Pancreas (tissue), 10 donors: ENCODE data around the gene ATG2A. TPM values are rescaled to one million over a fixed set of nuclear protein-coding genes. Genes with fewer than 3 reads are reported as not detected.

ENCODE experiments used
- ATAC-seq, 4 donors: fragments of 200-7000 bp; cut with Tn5 transposase; one replicate each; pipeline versions ENCODE4 v1.8.0 to v1.9.1; 2020; ENCODE audit warnings: mild to moderate bottlenecking in 4 of 4, moderate library complexity in 4 of 4
- DNase-seq, 6 donors: peaks; one replicate each; pipeline ENCODE4 v3.0.0-alpha.2; 2020
- FAIRE-seq: peaks from 2 replicates; lab custom pipeline; 2012; peaks lifted over from hg19 to GRCh38; lab: Jason Lieb, UNC
- H3K27ac ChIP-seq, 4 donors: fragments of 200-600 bp; sonication (generic); 1 replicate in 3 of 4; 2 replicates in 1 of 4; pipeline versions ENCODE4 v1.5.0 to v1.8.0; 2020
- H3K27me3 ChIP-seq, 4 donors: fragments of 200-600 bp; one replicate each; pipeline ENCODE4 v1.8.0; 2021
- H3K36me3 ChIP-seq, 3 donors: fragments of 200-600 bp; sonication (generic) in 1 of 3; one replicate each; pipeline versions ENCODE4 v1.5.0 to v1.8.0; 2020 to 2021
- H3K4me1 ChIP-seq, 3 donors: fragments of 200-600 bp; one replicate each; pipeline ENCODE4 v1.8.0; 2021
- H3K4me3 ChIP-seq, 4 donors: fragments of 200-600 bp; sonication (generic) in 2 of 4; one replicate each; pipeline versions ENCODE4 v1.5.0 to v1.8.0; 2020 to 2021
- H3K9me3 ChIP-seq, 4 donors: fragments of 200-600 bp; one replicate each; pipeline ENCODE4 v1.8.0; 2021
- CTCF ChIP-seq, 4 donors: fragments of 200-600 bp; sonication (generic) in 3 of 4; IDR thresholded peaks; one replicate each; pipeline versions ENCODE4 v1.5.0 to v1.8.0; 2021; ENCODE audit warnings: antibody characterized with exemption in 4 of 4
- WGBS, 2 donors: extraction: QIAGEN DNeasy Blood & Tissue Kit; methylation state at CpG; one replicate each; pipeline ENCODE4 v1.1.7; 2013; 5-methylcytosine and 5-hydroxymethylcytosine counted together
- intact Hi-C, 3 donors: fragments of 100-400 bp; cut with DNase I; formaldehyde crosslinking; loops; one replicate each; pipeline versions ENCODE4 v1.11.1 to v1.14.2; 2022
- polyA plus RNA-seq, 2 donors: library from polyadenylated mRNA; stranded (reverse); fragments of 200-250 nt; gene quantifications; one replicate each; pipeline ENCODE4 v1.2.3, GENCODE V29; 2013
- total RNA-seq, 6 donors: library from RNA; stranded (reverse); fragmentation: NEBNext Ultra II Directional in 4 of 6; extraction: Animal tissue kit (Norgen Biotek cat#: 25700) in 4 of 6; gene quantifications; one replicate each; pipeline versions ENCODE4 v1.2.1 to v1.2.4, GENCODE V29; 2021 to 2023
- donor health status: healthy with polysubstance abuse.
- donor health status: DM: no; HTN: no; CAD: no; lungs with moderate emphysema.
- donor health status: DM: no; HTN: no; CAD: no.
- donor health status: control.
- donor health status: control.
- donor health status: Bipolar disorder and iron deficiency.
- donor health status: DM: yes; HTN: yes; CAD: no.
- donor health status: DM: no; HTN: no; CAD: no.
- donor health status: DM: no; HTN: no; CAD: no.
- donor health status: DM: yes; HTN: yes; CAD: no.

ATG2A gene
- total and polyA plus RNA-seq, 8 donors, result 13.3 to 34.1 (median 17.1) TPM

GRCh38 chr11:64885367-64886286, 31.4 kb downstream of the ATG2A start:
- no peak overlapping the region for H3K4me3 ChIP-seq
- H3K36me3 ChIP-seq, result no peaks in the 10 kb centered on the region
- no peak for TF ChIP-seq CTCF (IDR thresholded peaks at IDR 0.05)
- ATAC-seq (peak in 1 of 4 donors; percentile 33), FAIRE-seq (no peak), DNase-seq (no peak)
- 76 to 87% methylated on average over 15 of the region's 15 CpGs for WGBS, 2 donors
- no peak overlapping the region for H3K27ac ChIP-seq
- no peaks in the 10 kb centered on the region for H3K9me3 ChIP-seq
- intact Hi-C loops, result no loop called here
- no peaks in the 10 kb centered on the region for H3K27me3 ChIP-seq
- peaks cover 0 to 12% (median 10%) of the 10 kb centered on the region in 3 donors for H3K4me1 ChIP-seq

DNA sequence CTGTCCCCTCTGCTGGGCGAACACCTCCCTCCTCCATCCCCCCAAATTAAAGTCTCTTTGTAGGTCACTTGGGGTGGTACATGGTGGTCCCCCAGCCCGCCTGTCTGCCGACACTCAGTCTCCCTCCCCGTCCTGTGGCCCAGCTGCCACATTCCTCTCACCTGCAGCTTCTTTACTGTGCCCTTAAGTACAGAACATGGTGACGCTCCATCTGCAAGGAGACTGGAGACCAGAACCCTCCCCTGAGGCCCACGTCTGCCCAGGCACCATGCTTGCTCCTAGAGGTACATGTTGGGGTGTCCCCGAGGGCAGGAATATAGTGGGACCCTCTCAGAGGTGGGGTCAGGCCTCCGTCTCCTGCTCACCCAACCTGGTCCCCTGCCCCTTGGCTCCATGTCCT, 33.0 kb downstream of the ATG2A start:
- no peaks in the 10 kb centered on the region for H3K27me3 ChIP-seq
- H3K4me3 ChIP-seq, result no peak overlapping the region
- intact Hi-C loops, result no loop called here
- FAIRE-seq (no peak), DNase-seq (no peak), ATAC-seq (no peak)
- no peaks in the 10 kb centered on the region for H3K36me3 ChIP-seq
- H3K9me3 ChIP-seq, result no peaks in the 10 kb centered on the region
- H3K27ac ChIP-seq, result no peak overlapping the region
- peaks cover 6 to 7% (median 7%) of the 10 kb centered on the region in 3 donors for H3K4me1 ChIP-seq
- 88 to 89% methylated on average over 8 of the region's 8 CpGs for WGBS, 2 donors
- no peak for TF ChIP-seq CTCF (IDR thresholded peaks at IDR 0.05)

- TF ChIP-seq CTCF (IDR thresholded peaks at IDR 0.05), result no peak
- no peak for ATAC-seq
- no peak overlapping the region for H3K27ac ChIP-seq
- 81 to 88% methylated on average over 5 of the region's 5 CpGs for WGBS, 2 donors
- DNase-seq, result no peak
- FAIRE-seq, result no peak
- H3K27me3 ChIP-seq, result no peaks in the 10 kb centered on the region
- H3K4me1 ChIP-seq, result peaks cover 3 to 7% (median 6%) of the 10 kb centered on the region in 3 donors
- H3K9me3 ChIP-seq, result no peaks in the 10 kb centered on the region
- H3K36me3 ChIP-seq, result no peaks in the 10 kb centered on the region
- intact Hi-C loops, result no loop called here
- no peak overlapping the region for H3K4me3 ChIP-seq
Measured at GRCh38 chr11:64883575-64883974, 33.4 kb downstream of the ATG2A start.

DNA sequence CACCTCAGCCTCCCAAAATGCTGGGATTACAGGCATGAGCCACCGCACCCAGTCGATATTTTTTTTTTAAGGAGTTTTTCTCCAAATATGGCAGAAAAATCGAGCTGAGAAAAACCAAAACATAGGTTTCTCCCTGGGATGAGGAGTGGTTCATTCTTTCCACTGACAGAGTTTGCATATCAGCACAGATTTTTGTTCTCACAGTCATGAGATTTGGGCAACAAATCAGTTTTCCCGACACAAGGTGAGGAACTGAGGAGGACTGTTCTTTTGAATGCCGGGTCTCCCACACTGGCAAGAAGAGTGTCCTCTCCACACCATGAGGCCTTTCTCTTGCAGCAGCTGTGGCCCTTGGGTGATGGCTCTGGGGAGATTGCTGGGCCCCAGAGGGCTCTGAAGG, 34.8 kb downstream of the ATG2A start:
- Histone ChIP-seq H3K4me3 (no peak overlapping the region), H3K27ac (no peak overlapping the region), H3K4me1 (peaks cover 0 to 7% (median 6%) of the 10 kb centered on the region in 3 donors), H3K27me3 (no peaks in the 10 kb centered on the region), H3K9me3 (no peaks in the 10 kb centered on the region), H3K36me3 (no peaks in the 10 kb centered on the region)
- no peak for DNase-seq
- ATAC-seq, result no peak
- TF ChIP-seq CTCF (IDR thresholded peaks at IDR 0.05), result no peak
- WGBS, 2 donors, result 58 to 67% methylated on average over 5 of the region's 5 CpGs
- FAIRE-seq, result no peak
- intact Hi-C loops, result no loop called here

- WGBS, 2 donors, result 53 to 58% methylated on average over 8 of the region's 8 CpGs
- intact Hi-C loops, result no loop called here
- no peak overlapping the region for H3K27ac ChIP-seq
Measured at GRCh38 chr11:64881476-64881875, 35.5 kb downstream of the ATG2A start.

More at GRCh38 chr11:64881476-64881875, 35.5 kb downstream of the ATG2A start:
- Histone ChIP-seq H3K4me1 (peaks cover 0 to 14% (median 9%) of the 10 kb centered on the region in 3 donors), H3K36me3 (no peaks in the 10 kb centered on the region), H3K4me3 (no peak overlapping the region), H3K27me3 (no peaks in the 10 kb centered on the region), H3K9me3 (no peaks in the 10 kb centered on the region)
- no peak for TF ChIP-seq CTCF (IDR thresholded peaks at IDR 0.05)
- no peak for FAIRE-seq
- ATAC-seq, result no peak
- no peak for DNase-seq
